A673 (cell line): Measurements from ENCODE around the gene COL4A1.

Source experiments
- CTCF ChIP-seq: fragments of 300-800, 200-600 bp; sonication (generic); conservative IDR thresholded peaks from 2 replicates; pipeline ENCODE4 v1.5.1; 2017; ENCODE audit warnings: low read depth, mild to moderate bottlenecking, antibody characterized with exemption, low read length, moderate library complexity, mixed read lengths
- EZH2 ChIP-seq: fragments of 200-600 bp; sonication (generic); IDR thresholded peaks from 2 replicates; pipeline ENCODE4 v1.6.1; 2017; ENCODE audit warnings: borderline replicate concordance, low read depth, mild to moderate bottlenecking, mixed read lengths, antibody characterized with exemption, low read length; ENCODE audit not compliant: poor library complexity, severe bottlenecking

GRCh38 chr13:110262508-110263291, 44.3 kb downstream of the COL4A1 start:
- no peak for TF ChIP-seq CTCF
- no peak for TF ChIP-seq EZH2
